GM19240 (cell line): Measurements from ENCODE around the gene WHAMM.

ENCODE experiments used
- DNase-seq: peaks from one replicate; pipeline ENCODE4 v3.0.0; 2011; ENCODE audit warnings: low spot score; ENCODE audit not compliant: insufficient read length

The WHAMM gene

GRCh38 chr15:82833362-82833682 is 23.9 kb downstream of the WHAMM start:
- no peak for DNase-seq

GRCh38 chr15:82835391-82835917 is 26.0 kb downstream of the WHAMM start:
- no peak for DNase-seq

DNA sequence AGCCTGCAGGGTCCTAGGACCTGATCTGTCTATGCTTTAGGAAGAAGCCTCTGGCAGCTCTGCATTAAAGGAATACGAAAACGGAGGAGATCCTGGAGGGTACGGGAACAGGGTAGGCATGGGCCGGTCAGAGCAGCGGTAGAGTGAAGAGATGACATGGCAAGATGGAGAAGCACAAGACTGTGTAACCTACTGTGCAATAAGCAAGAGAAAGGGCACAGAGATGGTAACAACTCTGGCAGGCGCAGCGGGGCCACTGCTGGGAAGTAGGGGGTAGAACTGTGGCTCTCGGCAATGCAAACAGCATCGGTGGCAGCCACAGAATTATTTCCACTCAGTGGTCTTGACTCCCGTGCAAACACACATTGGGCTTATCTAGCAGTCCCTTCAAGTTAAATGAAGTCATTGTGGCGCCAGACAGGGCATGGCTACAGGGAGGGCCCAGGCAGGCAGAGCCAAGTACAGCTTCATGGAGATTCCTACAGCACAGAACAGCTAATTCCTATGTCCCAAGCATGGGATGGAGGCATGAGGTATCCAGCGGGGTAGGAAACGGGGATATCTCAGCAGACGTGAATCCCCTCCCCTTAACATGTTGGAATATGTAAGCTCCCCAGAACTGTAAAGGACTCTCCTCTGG is 28.8 kb downstream of the WHAMM start:
- DNase-seq, result no peak

DNA sequence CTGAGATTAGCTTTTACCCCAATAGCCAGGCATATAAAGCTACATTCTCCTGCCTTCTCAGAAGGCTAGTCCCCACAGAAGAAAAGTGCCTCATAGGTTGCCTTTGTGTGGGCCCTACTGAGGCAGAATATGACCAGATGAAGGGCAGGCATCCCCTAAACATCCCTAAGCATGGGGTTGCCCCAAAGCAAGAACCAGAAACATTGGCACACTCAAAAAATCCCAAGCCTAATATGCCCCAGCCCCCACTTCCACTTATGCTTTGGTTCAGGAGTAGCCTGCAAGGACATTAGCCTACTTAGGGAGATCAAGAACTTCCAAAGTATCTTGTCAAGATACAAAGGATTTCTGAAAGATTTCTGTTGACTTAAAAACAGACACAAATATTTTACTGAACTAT is 29.7 kb downstream of the WHAMM start:
- no peak for DNase-seq

- DNase-seq, result no peak
Measured at GRCh38 chr15:82840166-82840565, 30.7 kb downstream of the WHAMM start.

GRCh38 chr15:82843566-82843965 is 34.1 kb downstream of the WHAMM start:
- DNase-seq, result no peak

- no peak for DNase-seq
Measured at GRCh38 chr15:82845686-82846085, 36.3 kb downstream of the WHAMM start.

DNA sequence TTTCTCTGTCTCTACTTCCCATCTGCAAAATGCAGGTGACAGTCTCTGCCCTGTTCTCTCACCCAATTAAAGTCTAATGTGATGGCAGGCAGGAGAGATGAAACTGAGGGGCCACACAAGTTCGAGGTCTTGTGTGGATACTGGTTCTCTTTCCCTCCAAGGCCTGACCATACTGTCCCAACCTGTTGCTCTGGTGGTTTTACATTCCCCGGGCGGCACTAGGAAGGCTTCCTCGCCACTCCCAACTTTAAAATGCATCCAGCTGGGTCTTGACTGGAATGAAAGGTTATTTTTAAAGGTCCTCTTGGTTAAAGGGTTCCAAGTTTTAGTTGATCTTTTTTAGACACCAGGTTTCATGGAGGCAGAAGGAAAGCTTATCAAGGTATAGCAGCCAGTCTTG is 37.2 kb downstream of the WHAMM start:
- DNase-seq, result no peak

- DNase-seq, result no peak
Measured at GRCh38 chr15:82847703-82848102, 38.3 kb downstream of the WHAMM start.

DNA sequence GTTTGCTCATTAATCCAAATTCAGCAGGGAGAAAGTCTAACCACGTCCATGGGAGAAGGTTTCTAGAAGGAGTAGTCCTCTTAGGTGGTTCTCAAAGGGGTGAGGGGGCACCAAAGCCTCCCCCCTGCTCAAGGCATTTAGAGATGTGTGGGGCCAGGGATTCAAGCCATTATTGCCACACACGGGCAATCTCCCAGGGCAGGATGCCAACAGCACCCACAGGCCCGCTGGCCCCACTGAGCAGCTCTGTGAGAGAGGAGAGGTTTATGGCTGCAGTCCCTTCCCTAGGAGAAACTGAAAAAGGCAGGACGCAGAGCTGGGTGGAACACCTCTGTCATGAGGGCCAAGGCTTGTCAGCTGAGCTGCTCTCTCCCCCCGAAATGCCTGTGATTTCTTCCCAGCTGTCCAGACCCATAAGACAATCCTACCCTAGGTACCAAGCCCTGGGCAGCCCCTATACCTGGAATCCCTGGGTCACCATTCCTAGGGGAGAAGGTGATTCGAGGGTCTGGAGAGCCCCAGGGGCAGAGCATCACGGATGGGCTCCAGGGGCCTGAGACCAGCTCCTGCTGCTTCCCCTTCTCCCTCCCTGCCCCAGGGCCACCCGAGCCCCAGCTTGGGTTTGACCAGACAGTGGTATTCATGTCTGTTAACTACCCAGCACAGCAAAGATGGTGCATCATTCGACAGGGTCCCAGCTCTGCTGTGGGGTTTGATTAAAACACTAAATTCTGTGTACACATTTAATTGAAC is 39.0 kb downstream of the WHAMM start:
- DNase-seq, result no peak

DNA sequence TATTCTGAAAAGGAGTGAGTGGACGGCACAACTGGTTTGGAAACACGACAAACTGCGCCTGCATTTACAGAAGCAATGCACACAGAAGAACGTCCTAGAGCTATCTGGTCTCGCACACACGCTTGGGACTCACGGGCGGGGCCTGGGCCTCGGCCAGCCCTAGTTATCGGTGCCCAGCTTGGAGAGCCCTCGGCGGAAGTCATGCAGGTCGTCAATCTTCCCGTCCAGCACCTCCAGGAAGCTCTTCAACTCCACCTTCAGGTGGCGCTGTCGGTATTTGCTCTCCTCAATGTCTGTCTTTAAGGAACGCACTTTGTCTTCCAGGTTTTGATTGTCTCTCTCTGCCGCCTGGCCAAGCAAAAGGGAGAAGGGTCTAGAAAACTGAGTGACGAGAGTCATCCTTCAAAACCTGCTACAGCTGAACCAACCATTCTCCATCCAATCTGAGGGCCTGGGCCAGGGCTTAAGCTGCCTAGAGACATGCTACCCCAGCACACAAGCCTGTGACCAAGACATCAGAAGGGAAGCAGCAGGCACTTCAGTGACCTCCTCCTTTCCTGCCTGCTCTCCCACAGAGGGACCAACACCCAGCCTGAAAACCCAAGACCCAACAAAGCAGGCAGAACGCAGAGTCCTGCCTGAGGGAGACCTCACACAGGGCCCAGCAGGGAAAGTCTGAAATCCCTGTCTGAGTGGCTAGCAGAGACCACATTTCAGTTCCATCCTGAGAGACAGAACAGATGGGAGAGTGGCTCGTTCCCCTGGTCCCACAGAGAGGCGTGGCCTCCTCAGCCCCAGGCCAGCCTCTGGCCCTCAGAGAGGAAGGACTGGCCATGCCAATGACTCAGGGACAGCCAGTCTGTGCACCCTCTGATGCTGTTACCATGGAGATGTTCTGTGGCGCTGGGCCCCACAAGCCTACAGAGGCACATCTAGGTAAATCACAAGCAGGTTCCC is 40.4 kb downstream of the WHAMM start:
- DNase-seq, result no peak

- DNase-seq, result no peak
Measured at GRCh38 chr15:82850731-82851130, 41.3 kb downstream of the WHAMM start.

- no peak for DNase-seq
Measured at GRCh38 chr15:82851306-82851850, 42.0 kb downstream of the WHAMM start.

DNA sequence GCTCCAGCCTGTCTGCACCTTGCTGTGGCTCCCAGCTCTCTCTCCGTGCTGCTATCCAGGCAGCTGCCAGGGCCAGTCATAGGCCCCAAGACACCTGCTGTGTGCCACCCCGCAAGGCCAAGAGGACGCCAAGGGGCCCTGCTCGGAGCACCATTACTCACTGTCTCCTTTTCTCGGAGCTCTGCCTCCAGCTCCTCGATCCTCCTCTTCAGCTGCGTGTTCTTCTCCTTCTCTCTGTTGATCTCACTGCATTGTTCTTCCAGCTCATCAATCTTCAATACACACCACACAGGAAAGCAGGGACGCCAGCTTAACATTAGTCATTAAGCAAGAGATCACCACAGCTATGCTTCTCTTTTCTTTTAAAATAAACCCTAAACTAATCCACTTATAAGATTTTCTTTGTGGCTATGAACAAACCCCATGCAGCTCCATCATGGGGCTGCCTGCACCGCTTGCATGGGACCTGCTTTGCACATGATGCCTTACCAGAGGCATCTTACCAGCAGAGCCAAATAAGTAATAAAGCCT is 42.6 kb downstream of the WHAMM start:
- no peak for DNase-seq

DNA sequence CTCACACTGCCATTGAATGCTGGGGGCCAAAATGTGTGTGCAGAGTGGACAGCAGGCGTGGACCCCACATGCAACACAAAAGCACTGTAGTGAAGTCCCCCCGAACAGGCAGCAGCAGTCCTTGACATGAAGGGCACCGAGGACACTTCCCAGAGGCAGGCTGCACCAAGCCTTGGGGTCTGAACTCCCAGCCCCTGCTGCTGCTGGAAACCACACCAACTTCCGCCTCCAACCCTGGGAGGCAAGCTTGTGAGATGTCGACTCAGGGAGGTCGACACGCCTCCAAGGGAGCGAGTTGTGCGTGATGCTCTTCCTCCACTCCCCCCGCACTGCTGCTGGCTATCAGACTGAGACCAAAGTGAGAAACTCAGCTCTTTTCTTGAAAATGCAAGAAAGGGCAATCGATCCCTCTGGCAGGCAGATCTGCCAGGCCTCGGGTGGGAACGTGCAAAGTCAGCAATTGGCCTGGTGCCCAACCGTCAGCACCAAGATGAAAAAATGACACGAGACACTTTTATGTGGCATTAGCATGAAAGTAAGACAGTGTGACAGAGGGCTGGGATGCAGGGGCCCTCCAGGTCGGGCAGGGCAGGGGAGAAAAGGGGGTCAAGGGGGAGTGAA is 43.6 kb downstream of the WHAMM start:
- DNase-seq, result no peak

- DNase-seq, result no peak
Measured at GRCh38 chr15:82854554-82854953, 45.1 kb downstream of the WHAMM start.

- no peak for DNase-seq
Measured at GRCh38 chr15:82855286-82856100, 46.1 kb downstream of the WHAMM start.

GRCh38 chr15:82856397-82857170 is 47.2 kb downstream of the WHAMM start:
- no peak for DNase-seq

- no peak for DNase-seq
Measured at GRCh38 chr15:82858932-82859331, 49.5 kb downstream of the WHAMM start.
